Kidney tubule cell (primary cell): ENCODE data around the gene USP40.

Source experiments
- DNase-seq: peaks from one replicate; pipeline ENCODE4 v3.0.0-alpha.2; 2018; ENCODE audit warnings: low spot score

Gene USP40

DNA sequence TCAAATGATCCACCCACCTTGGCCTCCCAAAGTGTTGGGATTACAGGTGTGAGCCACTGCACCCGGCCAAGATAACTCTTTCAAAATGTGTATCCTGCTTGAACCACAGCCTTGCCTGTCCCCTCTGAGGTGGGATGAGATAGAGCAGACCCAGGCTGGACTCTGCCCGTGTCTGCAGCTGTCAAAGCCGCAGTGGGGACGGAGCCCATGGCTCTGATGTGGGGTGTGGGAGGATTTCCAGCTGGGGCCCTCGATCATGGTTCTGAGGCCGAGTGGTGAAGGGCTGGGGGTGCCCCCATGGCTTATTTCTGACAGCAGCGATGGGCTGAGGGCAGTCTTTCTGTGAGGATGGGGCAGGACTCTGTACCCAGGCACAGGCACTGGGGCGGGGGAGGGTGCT is 107.8 kb downstream of the USP40 start:
- DNase-seq, result no peak

- no peak for DNase-seq
These were observed 108.5 kb downstream of the USP40 start for GRCh38 chr2:233458031-233458610.

- no peak for DNase-seq
These were observed 109.2 kb downstream of the USP40 start for GRCh38 chr2:233457356-233457755.

DNA sequence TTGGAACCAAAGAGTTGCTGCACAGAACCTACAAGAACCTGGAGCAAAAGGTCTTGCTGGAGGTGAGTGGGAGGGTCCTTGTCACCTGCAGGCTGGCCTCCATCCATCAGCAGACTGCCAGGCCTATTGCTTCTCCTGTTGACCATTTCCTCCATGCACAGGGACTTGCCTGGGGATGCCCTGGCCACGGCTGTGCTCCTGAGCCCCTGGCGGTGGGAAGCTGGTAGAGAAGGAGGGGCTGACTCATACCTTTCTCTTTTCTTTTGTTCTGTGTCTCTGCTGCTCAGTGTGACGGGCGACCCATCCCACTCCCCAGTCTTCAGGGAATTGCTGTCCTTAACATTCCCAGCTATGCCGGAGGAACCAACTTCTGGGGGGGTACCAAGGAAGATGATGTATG is 109.6 kb downstream of the USP40 start:
- no peak for DNase-seq

GRCh38 chr2:233456111-233456510 is 110.5 kb downstream of the USP40 start:
- DNase-seq, result no peak

GRCh38 chr2:233455491-233455890 is 111.1 kb downstream of the USP40 start:
- DNase-seq, result no peak

- DNase-seq, result no peak
These were observed 111.6 kb downstream of the USP40 start for GRCh38 chr2:233455006-233455405.

DNA sequence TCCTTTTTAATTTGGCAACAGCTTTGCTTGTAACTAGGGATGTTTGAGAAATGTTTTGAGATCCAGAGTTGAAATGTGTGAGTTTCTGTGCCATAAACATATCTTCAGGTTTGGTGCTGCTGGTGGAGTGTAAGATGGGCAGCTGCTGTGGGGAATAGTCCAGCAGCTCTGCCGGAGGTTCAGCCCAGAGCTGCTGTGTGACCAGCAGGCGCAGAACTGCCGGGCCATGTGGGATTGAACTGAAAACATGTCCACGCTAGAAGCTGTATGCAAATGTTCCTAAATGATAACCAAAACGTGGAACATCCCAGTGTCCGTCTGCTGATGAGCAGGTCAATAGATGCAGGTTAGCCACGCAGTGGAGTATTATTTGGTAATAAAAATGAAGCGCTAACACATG is 112.7 kb downstream of the USP40 start:
- no peak for DNase-seq

DNA sequence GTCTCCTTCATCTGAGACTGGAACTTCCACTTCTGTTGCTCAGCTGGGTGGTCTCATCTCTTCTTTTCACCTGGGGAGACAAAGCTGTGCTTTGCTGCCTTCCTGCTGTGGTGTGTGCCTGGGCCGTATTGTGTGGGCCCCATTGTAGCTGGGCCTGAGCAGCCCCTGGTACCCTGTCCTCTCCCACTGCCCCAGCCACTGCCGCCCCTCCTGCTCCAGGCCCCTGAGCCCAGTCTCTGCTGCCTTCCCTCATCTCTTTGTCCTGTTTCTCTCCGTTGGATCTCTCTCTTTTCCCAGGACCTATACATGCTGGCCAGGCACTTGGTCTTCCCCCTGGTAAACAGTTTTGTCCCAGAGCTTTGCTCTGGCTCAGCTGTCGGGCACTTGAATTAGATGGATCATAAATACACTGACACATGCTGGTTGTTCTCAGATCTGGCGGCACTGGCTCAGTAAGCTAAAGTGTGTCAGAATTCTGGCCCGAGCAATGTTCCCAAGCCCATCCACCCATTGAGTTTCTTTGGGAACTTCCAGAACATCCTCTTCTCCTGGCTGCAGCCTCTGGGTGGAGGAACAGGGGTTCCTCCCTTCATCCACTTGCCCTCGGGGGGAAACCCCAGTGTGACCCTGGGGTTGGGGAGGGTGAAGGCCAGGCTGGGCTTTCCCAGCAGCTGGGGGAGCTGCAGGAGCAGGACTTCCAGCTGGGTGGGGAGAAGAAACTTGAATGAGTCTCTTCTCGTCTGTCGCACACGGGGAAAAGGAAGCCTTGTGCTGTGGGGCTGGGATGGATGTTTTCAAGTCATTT is 113.3 kb downstream of the USP40 start:
- DNase-seq, result no peak

GRCh38 chr2:233451950-233452349 is 114.6 kb downstream of the USP40 start:
- DNase-seq, result no peak

- no peak for DNase-seq
These were observed 115.6 kb downstream of the USP40 start for GRCh38 chr2:233450864-233451575.

DNA sequence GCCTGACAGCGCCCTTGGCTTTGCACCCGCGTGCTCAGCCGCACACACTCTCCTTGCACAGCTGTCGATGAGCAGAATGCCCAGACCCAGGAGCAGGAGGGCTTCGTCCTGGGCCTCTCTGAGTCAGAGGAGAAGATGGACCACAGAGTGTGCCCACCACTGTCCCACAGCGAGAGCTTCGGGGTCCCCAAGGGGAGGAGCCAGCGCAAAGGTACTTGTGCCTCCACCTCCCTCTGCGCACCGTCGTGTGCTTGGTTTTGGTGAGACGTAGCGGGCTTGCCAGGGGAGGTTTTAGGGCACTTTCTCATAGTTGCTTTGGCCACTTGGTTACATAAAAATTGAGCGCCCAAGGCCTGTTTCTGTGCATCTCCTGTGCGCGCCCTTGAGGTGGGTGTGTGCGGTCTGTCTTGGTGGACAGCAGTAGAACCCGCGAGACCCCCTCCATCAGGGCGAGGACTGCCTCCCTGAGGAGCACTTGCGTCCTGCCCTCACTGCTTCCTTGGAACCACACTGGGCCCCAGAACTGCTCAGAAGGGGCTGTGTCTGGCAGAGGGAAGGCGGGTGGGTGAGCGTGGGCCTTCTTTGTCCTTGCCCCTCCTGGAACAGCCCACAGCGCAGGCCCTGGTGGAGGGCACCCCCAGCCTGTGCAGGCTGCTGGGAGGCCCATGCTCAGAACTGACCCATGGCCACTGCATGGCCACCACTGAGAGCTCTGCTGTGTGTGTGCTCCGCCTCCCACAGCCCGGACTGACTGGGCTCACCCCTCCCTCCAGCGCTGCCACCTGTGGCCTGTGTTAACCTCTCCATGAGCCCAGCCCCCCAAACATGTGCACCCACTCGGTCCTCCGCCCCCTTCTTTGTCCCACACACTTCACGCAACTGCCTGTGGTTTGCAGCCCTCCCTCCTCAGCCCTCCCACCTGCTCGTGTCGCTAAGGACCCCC is 116.4 kb downstream of the USP40 start:
- no peak for DNase-seq

- peak; percentile 60 for DNase-seq
These were observed 117.3 kb downstream of the USP40 start for GRCh38 chr2:233449081-233449901.

DNA sequence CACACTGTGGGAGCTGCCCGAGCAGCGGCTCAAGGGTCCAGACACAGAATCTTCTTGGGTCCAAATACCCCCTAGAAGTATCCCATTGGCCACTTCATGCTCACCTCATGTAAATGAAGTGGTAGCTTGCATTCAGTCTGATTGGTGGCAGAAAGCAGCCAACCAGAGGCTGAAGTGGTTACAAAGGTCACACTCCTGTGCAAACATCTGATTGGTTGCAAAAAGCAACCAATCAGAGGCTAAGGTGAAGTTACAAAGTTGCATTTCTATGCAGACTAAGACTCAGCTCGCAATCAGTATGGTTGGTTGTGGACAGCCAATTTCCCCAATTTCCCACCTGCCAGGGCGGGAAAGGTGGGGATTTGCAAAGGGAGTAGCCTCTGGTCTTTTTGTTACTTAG is 118.0 kb downstream of the USP40 start:
- peak; percentile 23 for DNase-seq

GRCh38 chr2:233448220-233448559 is 118.4 kb downstream of the USP40 start:
- peak; percentile 16 for DNase-seq

DNA sequence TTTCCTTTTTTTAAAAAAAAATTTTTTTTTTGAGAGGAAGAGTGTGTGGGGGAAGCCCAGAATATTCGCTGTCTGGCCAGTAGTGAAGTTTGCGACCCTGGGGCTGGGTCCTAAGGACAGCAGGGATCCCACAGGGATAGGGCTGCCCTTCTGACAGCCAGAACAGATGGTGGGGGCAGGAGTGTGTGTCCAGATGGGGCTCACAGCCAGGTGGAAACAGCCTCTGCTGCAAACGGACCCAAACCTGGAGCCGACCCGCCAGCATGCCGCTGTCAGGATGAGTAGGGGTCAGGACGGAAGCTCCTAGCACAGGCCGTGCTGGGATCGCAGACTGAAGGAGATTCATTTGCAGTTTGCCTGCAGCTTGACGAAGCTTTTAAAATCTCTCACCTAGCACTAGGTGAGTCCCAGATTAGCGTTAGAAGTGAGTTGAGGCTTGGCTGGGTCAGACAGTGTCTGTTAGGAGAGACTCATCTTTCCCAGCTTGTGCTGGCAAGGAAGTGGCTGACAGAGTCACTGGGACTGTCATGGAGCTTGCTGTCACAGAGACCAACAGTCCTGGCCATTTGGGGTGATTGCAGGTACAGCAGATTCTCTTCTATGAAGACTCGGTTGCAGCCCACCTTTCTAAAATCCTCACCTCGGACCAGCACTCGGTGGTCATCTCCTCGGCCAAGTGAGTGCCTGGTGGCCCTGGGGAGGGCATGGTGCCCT is 118.9 kb downstream of the USP40 start:
- DNase-seq, result no peak

- DNase-seq, result no peak
These were observed 119.8 kb downstream of the USP40 start for GRCh38 chr2:233446606-233447305.

GRCh38 chr2:233446121-233446520 is 120.5 kb downstream of the USP40 start:
- DNase-seq, result no peak

DNA sequence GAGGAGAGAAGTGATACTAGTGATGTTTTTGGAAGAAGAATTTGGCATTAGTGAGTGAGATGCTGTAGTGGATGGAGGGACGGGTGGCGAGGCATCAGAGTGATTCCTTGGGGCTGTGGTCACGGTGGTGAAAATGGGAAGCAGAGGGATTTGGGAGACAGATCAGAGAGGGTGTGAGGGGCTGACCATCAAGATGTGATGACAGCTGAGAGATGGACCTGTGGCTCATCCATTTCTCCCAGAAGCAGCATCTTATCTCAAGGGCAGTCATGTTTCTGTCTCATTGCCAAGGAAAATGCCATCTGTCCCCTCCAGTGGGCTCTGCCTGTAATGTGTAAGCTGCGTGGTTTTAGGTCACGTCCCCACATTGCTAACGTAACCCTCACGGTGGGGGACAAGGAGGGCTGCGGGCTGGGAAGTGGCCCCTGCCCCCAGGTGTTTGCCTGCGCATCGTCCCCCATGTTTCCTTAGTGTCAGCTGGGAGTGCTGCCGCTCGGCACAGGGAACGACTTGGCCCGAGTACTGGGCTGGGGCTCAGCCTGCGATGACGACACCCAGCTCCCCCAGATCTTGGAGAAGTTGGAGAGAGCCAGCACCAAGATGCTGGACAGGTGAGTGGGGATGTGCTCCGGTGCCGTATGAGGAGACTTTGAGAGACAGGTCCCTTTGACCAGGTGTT is 121.3 kb downstream of the USP40 start:
- no peak for DNase-seq
